ENCODE data around the gene EML2. TPM values are rescaled to one million over a fixed set of nuclear protein-coding genes. Genes with fewer than 3 reads are reported as not detected.

Gene EML2
- total and polyA plus RNA-seq, 10 of the 15 experiments (the other 5 are each of a cell fraction or from before 2014, with no cell fraction given), result 1.6 to 64.0 (median 27.5) TPM

GRCh38 chr19:45581576-45581975 lies 57.6 kb downstream of the EML2 start:
- Histone ChIP-seq H4K20me1 (ENCODE audit: control insufficient read depth, insufficient read depth) (no peaks in the 10 kb centered on the region), H3K9ac (ENCODE audit: control insufficient read depth, insufficient read depth, low read length) (no peak overlapping the region), H3K4me3 (no peak overlapping the region), H3K27ac (ENCODE audit: control insufficient read depth, insufficient read depth) (no peak overlapping the region), H3K4me2 (ENCODE audit: control insufficient read depth, insufficient read depth) (no peak overlapping the region), H3K27me3 (replicated peaks in 1 of 2; ENCODE audit: control insufficient read depth in 2 of 2, insufficient read depth in 2 of 2, low read length in 1 of 2) (no peaks in the 10 kb centered on the region), H3K36me3 (ENCODE audit: control insufficient read depth in 2 of 2, insufficient read depth in 2 of 2, low read length in 1 of 2) (no peaks in the 10 kb centered on the region), H3K9me3 (replicated peaks; ENCODE audit: control insufficient read depth, insufficient read depth, low read length) (no peaks in the 10 kb centered on the region), H3K79me2 (ENCODE audit: control insufficient read depth, insufficient read depth, low read length) (peaks cover 16% of the 10 kb centered on the region), H2AFZ (ENCODE audit: control insufficient read depth, low read depth, low read length) (no peak overlapping the region), H3K4me1 (ENCODE audit: control insufficient read depth, insufficient read depth, low read length) (peaks cover 12% of the 10 kb centered on the region)
- intact Hi-C loops (cut with micrococcal nuclease; ENCODE audit: unreplicated experiment), result loop anchor here (5.0 kb wide), 2 partner anchors 111 to 144 kb away; partner anchors contain the start of genes QPCTL and SNRPD2
- no TSS peak for BruUV-seq (replicated peaks)
- ChIA-PET SMC1A (ENCODE audit: uncharacterized antibody, unreplicated experiment) (no interaction called here), RAD21 (ENCODE audit: unreplicated experiment) (interaction anchor here (1.4 kb wide), 1 partner anchor 142 kb away, joined by 4 read pairs; no protein-coding TSS in a partner anchor), CTCF (interaction anchor here (1.8 kb wide), 1 partner anchor 11 kb away, joined by 5 read pairs; no protein-coding TSS in a partner anchor), POLR2A (no interaction called here)
- no peak for FAIRE-seq
- no peak for ATAC-seq
- DNase-seq (ENCODE audit: low read depth, low spot score), result no peak
- in situ Hi-C loops (cut with MboI), result no loop called here
- over 99% methylated on average over 7 of the region's 7 CpGs for WGBS (ENCODE audit: insufficient coverage, insufficient replicate concordance, low lambda C conversion rate, missing lambda C conversion rate)
- TF ChIP-seq NR2F1 (conservative IDR thresholded peaks at IDR 0.05) (no peak), CBFB (IDR thresholded peaks at IDR 0.05; ENCODE audit: low read depth) (no peak), BCL11A (IDR thresholded peaks at IDR 0.05; ENCODE audit: low read depth, low read length) (no peak), ZBTB4 (CRISPR knock-in tag; IDR thresholded peaks at IDR 0.05) (no peak), ZNF384 (IDR thresholded peaks at IDR 0.05; ENCODE audit: borderline replicate concordance, low read depth, low read length) (no peak), ATF2 (IDR thresholded peaks at IDR 0.05; ENCODE audit: low read length) (no peak), NFYA (IDR thresholded peaks at IDR 0.05; ENCODE audit: borderline replicate concordance, low read depth, low read length) (no peak), USF1 (IDR thresholded peaks at IDR 0.05; ENCODE audit: borderline replicate concordance, extremely low read length, insufficient read depth, low read depth, low read length) (no peak)
- TF ChIP-seq, protein P1, sequence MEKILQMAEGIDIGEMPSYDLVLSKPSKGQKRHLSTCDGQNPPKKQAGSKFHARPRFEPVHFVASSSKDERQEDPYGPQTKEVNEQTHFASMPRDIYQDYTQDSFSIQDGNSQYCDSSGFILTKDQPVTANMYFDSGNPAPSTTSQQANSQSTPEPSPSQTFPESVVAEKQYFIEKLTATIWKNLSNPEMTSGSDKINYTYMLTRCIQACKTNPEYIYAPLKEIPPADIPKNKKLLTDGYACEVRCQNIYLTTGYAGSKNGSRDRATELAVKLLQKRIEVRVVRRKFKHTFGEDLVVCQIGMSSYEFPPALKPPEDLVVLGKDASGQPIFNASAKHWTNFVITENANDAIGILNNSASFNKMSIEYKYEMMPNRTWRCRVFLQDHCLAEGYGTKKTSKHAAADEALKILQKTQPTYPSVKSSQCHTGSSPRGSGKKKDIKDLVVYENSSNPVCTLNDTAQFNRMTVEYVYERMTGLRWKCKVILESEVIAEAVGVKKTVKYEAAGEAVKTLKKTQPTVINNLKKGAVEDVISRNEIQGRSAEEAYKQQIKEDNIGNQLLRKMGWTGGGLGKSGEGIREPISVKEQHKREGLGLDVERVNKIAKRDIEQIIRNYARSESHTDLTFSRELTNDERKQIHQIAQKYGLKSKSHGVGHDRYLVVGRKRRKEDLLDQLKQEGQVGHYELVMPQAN (conservative IDR thresholded peaks at IDR 0.05), result no peak
- TF ChIP-seq, protein P2, sequence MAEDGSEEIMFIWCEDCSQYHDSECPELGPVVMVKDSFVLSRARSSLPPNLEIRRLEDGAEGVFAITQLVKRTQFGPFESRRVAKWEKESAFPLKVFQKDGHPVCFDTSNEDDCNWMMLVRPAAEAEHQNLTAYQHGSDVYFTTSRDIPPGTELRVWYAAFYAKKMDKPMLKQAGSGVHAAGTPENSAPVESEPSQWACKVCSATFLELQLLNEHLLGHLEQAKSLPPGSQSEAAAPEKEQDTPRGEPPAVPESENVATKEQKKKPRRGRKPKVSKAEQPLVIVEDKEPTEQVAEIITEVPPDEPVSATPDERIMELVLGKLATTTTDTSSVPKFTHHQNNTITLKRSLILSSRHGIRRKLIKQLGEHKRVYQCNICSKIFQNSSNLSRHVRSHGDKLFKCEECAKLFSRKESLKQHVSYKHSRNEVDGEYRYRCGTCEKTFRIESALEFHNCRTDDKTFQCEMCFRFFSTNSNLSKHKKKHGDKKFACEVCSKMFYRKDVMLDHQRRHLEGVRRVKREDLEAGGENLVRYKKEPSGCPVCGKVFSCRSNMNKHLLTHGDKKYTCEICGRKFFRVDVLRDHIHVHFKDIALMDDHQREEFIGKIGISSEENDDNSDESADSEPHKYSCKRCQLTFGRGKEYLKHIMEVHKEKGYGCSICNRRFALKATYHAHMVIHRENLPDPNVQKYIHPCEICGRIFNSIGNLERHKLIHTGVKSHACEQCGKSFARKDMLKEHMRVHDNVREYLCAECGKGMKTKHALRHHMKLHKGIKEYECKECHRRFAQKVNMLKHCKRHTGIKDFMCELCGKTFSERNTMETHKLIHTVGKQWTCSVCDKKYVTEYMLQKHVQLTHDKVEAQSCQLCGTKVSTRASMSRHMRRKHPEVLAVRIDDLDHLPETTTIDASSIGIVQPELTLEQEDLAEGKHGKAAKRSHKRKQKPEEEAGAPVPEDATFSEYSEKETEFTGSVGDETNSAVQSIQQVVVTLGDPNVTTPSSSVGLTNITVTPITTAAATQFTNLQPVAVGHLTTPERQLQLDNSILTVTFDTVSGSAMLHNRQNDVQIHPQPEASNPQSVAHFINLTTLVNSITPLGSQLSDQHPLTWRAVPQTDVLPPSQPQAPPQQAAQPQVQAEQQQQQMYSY (CRISPR knock-in tag; IDR thresholded peaks at IDR 0.05), result no peak
- TF ChIP-seq, protein P3, sequence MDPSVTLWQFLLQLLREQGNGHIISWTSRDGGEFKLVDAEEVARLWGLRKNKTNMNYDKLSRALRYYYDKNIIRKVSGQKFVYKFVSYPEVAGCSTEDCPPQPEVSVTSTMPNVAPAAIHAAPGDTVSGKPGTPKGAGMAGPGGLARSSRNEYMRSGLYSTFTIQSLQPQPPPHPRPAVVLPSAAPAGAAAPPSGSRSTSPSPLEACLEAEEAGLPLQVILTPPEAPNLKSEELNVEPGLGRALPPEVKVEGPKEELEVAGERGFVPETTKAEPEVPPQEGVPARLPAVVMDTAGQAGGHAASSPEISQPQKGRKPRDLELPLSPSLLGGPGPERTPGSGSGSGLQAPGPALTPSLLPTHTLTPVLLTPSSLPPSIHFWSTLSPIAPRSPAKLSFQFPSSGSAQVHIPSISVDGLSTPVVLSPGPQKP (IDR thresholded peaks at IDR 0.05; ENCODE audit: low read depth, low read length), result no peak

Data from GM12878 (cell line).